Panc1 (cell line): Measurements from ENCODE around the gene SETD5. TPM values are rescaled to one million over a fixed set of nuclear protein-coding genes. Genes with fewer than 3 reads are reported as not detected.

Experiments
- ATAC-seq: fragments of 200-7000 bp; cut with Tn5 transposase; 2 replicates; pipeline ENCODE4 v1.9.1; 2020; ENCODE audit warnings: mild to moderate bottlenecking, moderate library complexity
- BruUV-seq: library from RNA; stranded (reverse); fragments of 400-500 nt; replicated peaks from 2 replicates; lab custom pipeline; 2021; lab: Mats Ljungman, UMichigan
- CTCF ChIA-PET: fragments of 300-600 bp; sonication (Branson Sonifier 250); formaldehyde crosslinking; loops from one replicate; lab custom pipeline; 2022; ENCODE audit warnings: antibody characterized with exemption; lab: Charles Lee
- POLR2A ChIA-PET: fragments of 300-600 bp; sonication (Branson Sonifier 250); formaldehyde crosslinking; loops from one replicate; lab custom pipeline; 2022; ENCODE audit warnings: antibody characterized with exemption; lab: Charles Lee
- DNase-seq: peaks from one replicate; pipeline ENCODE4 v3.0.0-alpha.2; 2010; ENCODE audit warnings: low read depth, low spot score
- H3K27ac ChIP-seq: 2 replicates; pipeline ENCODE4 v1.5.1; 2011; ENCODE audit warnings: mild to moderate bottlenecking, low read length, inconsistent platforms
- H3K27me3 ChIP-seq: fragments of 200-500 bp; sonication (Bioruptor generic); 2 replicates; pipeline ENCODE4 v1.6.0; 2014; ENCODE audit warnings: low read length, inconsistent platforms; ENCODE audit not compliant: control insufficient read depth, insufficient read depth
- H3K36me3 ChIP-seq: fragments of 200-500 bp; sonication (Bioruptor generic); 2 replicates; pipeline ENCODE4 v1.5.1; 2014; ENCODE audit warnings: inconsistent platforms, mild to moderate bottlenecking, low read length, moderate library complexity; ENCODE audit not compliant: control insufficient read depth, insufficient read depth
- H3K4me1 ChIP-seq: 2 replicates; pipeline ENCODE4 v1.5.1; 2011; ENCODE audit warnings: inconsistent platforms, mild to moderate bottlenecking, low read length, moderate library complexity; ENCODE audit not compliant: control insufficient read depth, insufficient read depth
- H3K4me3 ChIP-seq, 2 experiments: 2 replicates each; pipeline ENCODE4 v1.5.1; 2011 to 2012; ENCODE audit warnings: low read depth in 2 of 2, low read length in 2 of 2, mild to moderate bottlenecking in 2 of 2, inconsistent platforms in 1 of 2, moderate library complexity in 1 of 2
- H3K9me3 ChIP-seq: fragments of 200-500 bp; sonication (Bioruptor generic); 2 replicates; pipeline ENCODE4 v1.5.1; 2014; ENCODE audit warnings: low read depth, mild to moderate bottlenecking, inconsistent platforms, low read length, moderate library complexity; ENCODE audit not compliant: control insufficient read depth, insufficient read depth
- CTCF ChIP-seq: fragments of 450-650 bp; IDR thresholded peaks from 2 replicates; pipeline ENCODE4 v1.5.1; 2017; ENCODE audit warnings: mild to moderate bottlenecking
- POLR2AphosphoS5 ChIP-seq: IDR thresholded peaks from 2 replicates; pipeline ENCODE4 v1.6.1; 2012; ENCODE audit warnings: mild to moderate bottlenecking, low read depth, low read length, moderate library complexity
- REST ChIP-seq, 2 experiments: IDR thresholded peaks; 2 replicates each; pipeline ENCODE4 v1.6.1; 2011 to 2012; ENCODE audit warnings: low read depth in 2 of 2, control low read depth in 1 of 2, low read length in 1 of 2, mild to moderate bottlenecking in 1 of 2, moderate library complexity in 1 of 2; ENCODE audit not compliant: insufficient read depth in 1 of 2
- SIN3A ChIP-seq: IDR thresholded peaks from 2 replicates; pipeline ENCODE4 v1.6.1; 2012; ENCODE audit warnings: low read depth, mild to moderate bottlenecking, low read length, moderate library complexity, borderline replicate concordance; ENCODE audit not compliant: insufficient read depth
- TCF7L2 ChIP-seq: IDR thresholded peaks from 2 replicates; pipeline ENCODE4 v1.6.1; 2011; ENCODE audit warnings: mild to moderate bottlenecking, low read depth, low read length, inconsistent platforms
- in situ Hi-C: cut with HindIII; loops from 2 replicates; pipeline ENCODE4 v1.10.0; 2016; ENCODE audit warnings: low sequenced_read_pairs, low pct_unique_long_range_greater_than_20kb
- intact Hi-C: fragments of 100-400 bp; cut with micrococcal nuclease; formaldehyde crosslinking; loops from one replicate; pipeline ENCODE4 v1.10.0; 2022; ENCODE audit not compliant: unreplicated experiment
- total RNA-seq: library from RNA; stranded (reverse); gene quantifications from one replicate; pipeline ENCODE4 v1.2.1, GENCODE V29; 2021; ENCODE audit not compliant: unreplicated experiment

SETD5 gene
- total RNA-seq, 1 experiment from 2014 or later: 69.4 TPM

- ChIA-PET POLR2A (no interaction called here), CTCF (no interaction called here)
- Histone ChIP-seq H3K4me3 (no peak overlapping the region), H3K27ac (no peak overlapping the region), H3K36me3 (peaks cover 41% of the 10 kb centered on the region), H3K9me3 (no peaks in the 10 kb centered on the region), H3K4me1 (no peaks in the 10 kb centered on the region; the same call in 1 of the 2 replicates), H3K27me3 (no peaks in the 10 kb centered on the region)
- in situ Hi-C loops: no loop called here
- no peak for TF ChIP-seq POLR2AphosphoS5
- TF ChIP-seq CTCF: no peak
- no peak for TF ChIP-seq REST (IDR thresholded peaks at IDR 0.05; ENCODE audit: insufficient read depth in 1 of 2, low read depth in 2 of 2, low read length in 1 of 2)
- intact Hi-C loops: no loop called here
- BruUV-seq: no TSS peak
- ATAC-seq (no peak), DNase-seq (no peak)
Observed at GRCh38 chr3:9379327-9379726, 18.1 kb upstream of the SETD5 start.

DNA sequence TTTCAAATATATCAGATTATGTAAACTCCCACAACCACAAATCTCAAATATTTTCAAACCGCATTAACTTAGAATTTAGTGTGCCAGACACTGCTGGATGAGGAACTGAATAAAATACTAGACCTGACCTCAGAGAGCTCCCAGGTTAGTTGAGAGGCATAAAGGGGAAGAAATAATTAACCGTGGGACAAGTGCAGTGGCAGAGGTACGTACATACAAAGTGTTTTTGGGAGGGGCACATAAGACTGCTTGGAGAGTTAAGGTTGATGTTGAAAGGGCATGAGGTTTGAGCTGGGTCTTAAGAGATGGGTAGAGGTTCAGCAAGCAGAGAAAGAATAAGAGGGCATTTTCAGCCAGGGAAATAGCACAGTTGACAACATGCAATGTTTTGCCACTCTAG lies 17.4 kb upstream of the SETD5 start:
- POLR2A ChIA-PET: no interaction called here
- no TSS peak for BruUV-seq
- TF ChIP-seq SIN3A: no peak
- no peak for TF ChIP-seq CTCF
- no peak for TF ChIP-seq POLR2AphosphoS5
- TF ChIP-seq REST (IDR thresholded peaks at IDR 0.05; ENCODE audit: insufficient read depth in 1 of 2, low read depth in 2 of 2, low read length in 1 of 2): no peak
- no peak for TF ChIP-seq TCF7L2

More for the DNA sequence above, 17.4 kb upstream of the SETD5 start:
- Histone ChIP-seq H3K4me1 (no peaks in the 10 kb centered on the region; the same call in 1 of the 2 replicates), H3K4me3 (no peak overlapping the region), H3K27ac (no peak overlapping the region), H3K36me3 (peaks cover 42% of the 10 kb centered on the region), H3K9me3 (no peaks in the 10 kb centered on the region), H3K27me3 (no peaks in the 10 kb centered on the region)
- DNase-seq (no peak), ATAC-seq (no peak)
- in situ Hi-C loops (no loop called here), intact Hi-C loops (no loop called here)
- CTCF ChIA-PET: no interaction called here
